Measurements from ENCODE around the gene PAIP2. TPM values are rescaled to one million over a fixed set of nuclear protein-coding genes. Genes with fewer than 3 reads are reported as not detected.

PAIP2 gene
- total RNA-seq, 4 donors from 2014 or later, result 13.8 to 67.3 (median 36.5) TPM

DNA sequence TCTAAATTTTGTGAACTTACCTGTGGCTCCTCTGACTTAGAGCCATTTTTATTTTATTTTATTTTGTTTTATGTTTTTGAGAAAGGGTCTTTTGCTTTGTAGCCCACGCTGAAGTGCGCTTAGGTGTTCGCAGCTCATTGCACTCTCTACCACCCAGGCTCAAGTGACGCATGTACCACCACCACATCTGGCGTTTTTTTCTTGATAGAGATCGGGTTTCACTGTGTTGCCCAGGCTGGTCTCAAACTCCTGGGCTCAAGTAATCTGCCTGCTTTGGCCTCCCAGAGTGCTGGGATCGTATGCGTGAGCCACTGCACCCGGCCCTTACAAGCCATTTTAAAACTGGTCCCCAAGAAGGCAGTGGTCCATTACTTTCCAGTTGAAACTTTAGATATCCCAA is 29.6 kb upstream of the PAIP2 start:
- intact Hi-C loops (cut with DNase I; ENCODE audit: low total_unique reads) (no loop called here), in situ Hi-C loops (cut with MboI; ENCODE audit: low pct_ligation_motif_present in 1 of 4, low pct_unique_long_range_greater_than_20kb in 1 of 4, low sequenced_read_pairs in 3 of 4) (no loop called here)
- H3K4me1 ChIP-seq, result peaks cover 0 to 78% (median 37%) of the 10 kb centered on the region in 4 donors

DNA sequence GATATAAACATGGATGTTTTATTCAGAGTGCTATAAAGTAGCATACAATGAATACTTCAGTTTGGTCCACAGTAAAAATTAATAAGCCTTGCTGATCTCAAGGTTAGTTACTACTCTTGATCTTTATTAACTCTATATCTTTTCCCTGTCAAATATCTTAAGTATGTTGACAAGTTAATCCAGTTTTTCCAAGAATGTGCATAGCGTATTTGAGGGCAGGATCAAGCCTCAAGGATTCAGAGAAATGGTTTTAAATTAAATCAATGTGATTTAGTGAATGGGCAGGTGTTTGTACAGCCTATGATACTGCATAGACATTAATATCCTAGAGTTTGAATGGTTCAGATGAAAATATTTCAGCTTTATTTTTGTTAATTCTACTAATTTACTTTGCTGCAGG is 27.4 kb upstream of the PAIP2 start:
- H3K27ac ChIP-seq, result no peak overlapping the region
- TF ChIP-seq EP300 (IDR thresholded peaks at IDR 0.05; ENCODE audit: low read depth) (no peak), POLR2A (IDR thresholded peaks at IDR 0.05) (no peak)
- no peaks in the 10 kb centered on the region for H3K9me3 ChIP-seq
- WGBS, 2 donors (ENCODE audit: low coverage in 1 of 2), result 87 to 94% methylated on average over 1 of the region's 1 CpG
- H3K4me1 ChIP-seq, result peaks cover 0 to 56% (median 22%) of the 10 kb centered on the region in 4 donors
- intact Hi-C loops (cut with DNase I; ENCODE audit: low total_unique reads) (no loop called here), in situ Hi-C loops (cut with MboI; ENCODE audit: low pct_ligation_motif_present in 1 of 4, low pct_unique_long_range_greater_than_20kb in 1 of 4, low sequenced_read_pairs in 3 of 4) (no loop called here)
- peaks cover 0 to 43% (median 15%) of the 10 kb centered on the region in 4 donors for H3K36me3 ChIP-seq
- H3K4me3 ChIP-seq, result no peak overlapping the region
- DNase-seq, result no peak
- no peaks in the 10 kb centered on the region for H3K27me3 ChIP-seq

More for the DNA sequence above, 29.6 kb upstream of the PAIP2 start:
- no peak overlapping the region for H3K27ac ChIP-seq
- peaks cover 0 to 21% (median 5%) of the 10 kb centered on the region in 4 donors for H3K36me3 ChIP-seq
- DNase-seq, result no peak
- no peaks in the 10 kb centered on the region for H3K9me3 ChIP-seq
- WGBS, 2 donors (ENCODE audit: low coverage in 1 of 2), result 82 to 84% methylated on average over 6 to 9 of the region's 9 CpGs
- no peaks in the 10 kb centered on the region for H3K27me3 ChIP-seq
- no peak overlapping the region for H3K4me3 ChIP-seq
- TF ChIP-seq, protein P1, sequence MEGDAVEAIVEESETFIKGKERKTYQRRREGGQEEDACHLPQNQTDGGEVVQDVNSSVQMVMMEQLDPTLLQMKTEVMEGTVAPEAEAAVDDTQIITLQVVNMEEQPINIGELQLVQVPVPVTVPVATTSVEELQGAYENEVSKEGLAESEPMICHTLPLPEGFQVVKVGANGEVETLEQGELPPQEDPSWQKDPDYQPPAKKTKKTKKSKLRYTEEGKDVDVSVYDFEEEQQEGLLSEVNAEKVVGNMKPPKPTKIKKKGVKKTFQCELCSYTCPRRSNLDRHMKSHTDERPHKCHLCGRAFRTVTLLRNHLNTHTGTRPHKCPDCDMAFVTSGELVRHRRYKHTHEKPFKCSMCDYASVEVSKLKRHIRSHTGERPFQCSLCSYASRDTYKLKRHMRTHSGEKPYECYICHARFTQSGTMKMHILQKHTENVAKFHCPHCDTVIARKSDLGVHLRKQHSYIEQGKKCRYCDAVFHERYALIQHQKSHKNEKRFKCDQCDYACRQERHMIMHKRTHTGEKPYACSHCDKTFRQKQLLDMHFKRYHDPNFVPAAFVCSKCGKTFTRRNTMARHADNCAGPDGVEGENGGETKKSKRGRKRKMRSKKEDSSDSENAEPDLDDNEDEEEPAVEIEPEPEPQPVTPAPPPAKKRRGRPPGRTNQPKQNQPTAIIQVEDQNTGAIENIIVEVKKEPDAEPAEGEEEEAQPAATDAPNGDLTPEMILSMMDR (IDR thresholded peaks at IDR 0.05), result no peak
- TF ChIP-seq EP300 (IDR thresholded peaks at IDR 0.05; ENCODE audit: low read depth) (no peak), POLR2A (IDR thresholded peaks at IDR 0.05) (no peak), POLR2AphosphoS5 (IDR thresholded peaks at IDR 0.05) (no peak)

DNA sequence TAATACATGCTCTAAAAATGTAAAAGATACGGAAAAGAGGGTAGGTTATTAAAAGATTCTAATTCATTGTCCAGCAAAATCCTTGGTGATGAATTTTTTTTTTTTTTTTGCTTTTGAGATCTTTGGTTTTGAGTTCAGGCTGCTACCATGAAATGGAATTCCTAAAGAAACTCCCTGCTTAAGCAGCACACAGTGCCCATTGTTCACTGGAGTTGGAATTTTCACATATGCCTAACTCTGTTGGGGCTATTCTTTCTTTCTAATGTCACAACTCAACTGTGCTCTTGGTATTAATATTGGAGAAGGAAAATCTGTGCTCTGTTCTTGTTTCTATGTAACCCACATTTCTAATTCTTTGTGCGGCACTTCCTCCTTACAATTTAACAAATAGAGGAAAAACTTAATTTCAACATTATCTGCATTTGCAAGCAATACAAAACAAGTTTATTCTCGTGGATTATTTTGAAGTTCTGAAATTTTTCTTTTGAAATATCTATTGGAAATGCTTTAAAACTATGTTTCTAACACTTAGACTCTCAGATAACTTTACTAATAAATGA is 26.5 kb upstream of the PAIP2 start:
- Histone ChIP-seq H3K27ac (no peak overlapping the region), H3K27me3 (no peaks in the 10 kb centered on the region), H3K36me3 (peaks cover 0 to 50% (median 18%) of the 10 kb centered on the region in 4 donors), H3K9me3 (no peaks in the 10 kb centered on the region), H3K4me3 (no peak overlapping the region), H3K4me1 (peaks cover 0 to 48% (median 17%) of the 10 kb centered on the region in 4 donors)
- in situ Hi-C loops (cut with MboI; ENCODE audit: low pct_ligation_motif_present in 1 of 4, low pct_unique_long_range_greater_than_20kb in 1 of 4, low sequenced_read_pairs in 3 of 4), result no loop called here
- TF ChIP-seq, protein P1 (IDR thresholded peaks at IDR 0.05), result no peak
- DNase-seq, result no peak
- intact Hi-C loops (cut with DNase I; ENCODE audit: low total_unique reads), result no loop called here
- 79 to 85% methylated on average over 3 of the region's 3 CpGs for WGBS, 2 donors (ENCODE audit: low coverage in 1 of 2)

DNA sequence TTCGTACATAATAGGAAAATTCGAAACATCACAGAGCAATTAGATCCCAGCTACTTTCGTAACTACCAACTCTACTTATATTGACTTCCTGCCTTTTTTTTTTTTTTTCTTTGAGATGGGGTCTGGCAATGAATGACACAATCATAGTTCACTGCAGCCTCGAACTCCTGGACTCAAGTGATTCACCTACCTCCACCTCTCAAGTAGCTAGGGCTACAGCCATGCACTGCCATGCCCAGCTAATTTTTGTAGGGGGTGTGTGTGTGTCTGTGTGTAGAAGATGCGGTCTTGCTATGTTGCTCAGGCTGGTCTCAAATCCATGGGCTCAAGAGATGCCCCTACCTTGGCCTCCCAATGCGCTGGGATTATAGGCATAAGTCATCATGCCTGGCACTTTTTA is 5.8 kb upstream of the PAIP2 start:
- no peak overlapping the region for H3K27ac ChIP-seq
- peaks cover under 1 to 3% (median under 1%) of the 10 kb centered on the region in 4 donors for H3K4me1 ChIP-seq
- 67 to 75% methylated on average over 6 of the region's 6 CpGs for WGBS, 2 donors (ENCODE audit: low coverage in 1 of 2)
- no peak for DNase-seq
- TF ChIP-seq POLR2AphosphoS5 (IDR thresholded peaks at IDR 0.05) (no peak), POLR2A (IDR thresholded peaks at IDR 0.05) (no peak), EP300 (IDR thresholded peaks at IDR 0.05; ENCODE audit: low read depth) (no peak)
- TF ChIP-seq, protein P1 (IDR thresholded peaks at IDR 0.05), result no peak
- H3K9me3 ChIP-seq, result no peaks in the 10 kb centered on the region
- in situ Hi-C loops (cut with MboI; ENCODE audit: low pct_ligation_motif_present in 1 of 4, low pct_unique_long_range_greater_than_20kb in 1 of 4, low sequenced_read_pairs in 3 of 4), result no loop called here
- H3K4me3 ChIP-seq, result no peak overlapping the region
- intact Hi-C loops (cut with DNase I; ENCODE audit: low total_unique reads), result loop anchor here (5.0 kb wide), 1 partner anchor 44 kb away; the partner anchor contains the start of gene MATR3
- no peaks in the 10 kb centered on the region for H3K27me3 ChIP-seq
- H3K36me3 ChIP-seq, result peaks cover 0 to 18% (median 7%) of the 10 kb centered on the region in 4 donors

DNA sequence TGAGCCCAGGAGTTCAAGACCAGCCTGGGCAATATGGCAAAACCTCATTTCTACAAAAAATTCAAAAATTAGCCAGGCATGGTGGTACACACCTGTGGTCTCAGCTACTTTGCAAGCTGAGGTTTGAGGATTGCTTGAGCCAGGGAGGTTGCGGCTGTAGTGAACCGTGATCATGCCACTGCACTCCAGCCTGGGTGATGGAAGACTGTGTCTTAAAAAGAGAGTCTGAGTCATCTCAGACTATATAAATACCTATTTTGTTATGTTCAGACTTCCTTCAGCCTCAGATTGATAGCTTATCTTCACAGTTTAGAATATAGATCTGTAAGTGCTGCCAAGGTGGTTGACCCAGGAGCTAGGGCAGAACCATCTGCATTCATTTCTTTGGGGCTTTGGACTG is 1.6 kb upstream of the PAIP2 start:
- TF ChIP-seq EP300 (IDR thresholded peaks at IDR 0.05; ENCODE audit: low read depth) (no peak), POLR2AphosphoS5 (IDR thresholded peaks at IDR 0.05) (no peak), POLR2A (IDR thresholded peaks at IDR 0.05) (no peak)
- no peaks in the 10 kb centered on the region for H3K9me3 ChIP-seq
- peaks cover 5 to 32% (median 29%) of the 10 kb centered on the region in 4 donors for H3K4me1 ChIP-seq
- H3K4me3 ChIP-seq, result no peak overlapping the region
- intact Hi-C loops (cut with DNase I; ENCODE audit: low total_unique reads) (no loop called here), in situ Hi-C loops (cut with MboI; ENCODE audit: low pct_ligation_motif_present in 1 of 4, low pct_unique_long_range_greater_than_20kb in 1 of 4, low sequenced_read_pairs in 3 of 4) (no loop called here)
- no peaks in the 10 kb centered on the region for H3K27me3 ChIP-seq
- no peak overlapping the region for H3K27ac ChIP-seq
- no peaks in the 10 kb centered on the region for H3K36me3 ChIP-seq
- 97% methylated on average over 2 of the region's 2 CpGs; no CpG with 5 or more reads in 1 of the 2 donors for WGBS, 2 donors (ENCODE audit: low coverage in 1 of 2)
- no peak for DNase-seq

Data from transverse colon (tissue), 4 donors.